IMR-90 (cell line): Measurements from ENCODE around the gene RTCB. TPM values are rescaled to one million over a fixed set of nuclear protein-coding genes. Genes with fewer than 3 reads are reported as not detected.

Experiments used
- ATAC-seq: fragments of 200-7000 bp; cut with Tn5 transposase; 2 replicates; pipeline ENCODE4 v1.9.1; 2020; ENCODE audit warnings: low read depth, mild to moderate bottlenecking, moderate library complexity
- BruUV-seq: library from RNA; stranded (reverse); fragments of 400-500 nt; replicated peaks from 2 replicates; lab custom pipeline; 2021; lab: Mats Ljungman, UMichigan
- CTCF ChIA-PET: fragments of 300-600 bp; formaldehyde crosslinking; extraction: SDS; loops from one replicate; lab custom pipeline; 2021; ENCODE audit warnings: antibody characterized with exemption; lab: Yijun Ruan, JAX
- POLR2A ChIA-PET: fragments of 300-600 bp; sonication (Branson Sonifier 250); formaldehyde crosslinking; loops from one replicate; lab custom pipeline; 2022; ENCODE audit warnings: antibody characterized with exemption; ENCODE audit not compliant: unreplicated experiment; lab: Charles Lee
- DNase-seq: peaks from one replicate; pipeline ENCODE4 v3.0.0; 2013
- H2AFZ ChIP-seq: replicated peaks from 2 replicates; pipeline ENCODE3; 2013; ENCODE audit warnings: low read length, mild to moderate bottlenecking; ENCODE audit not compliant: poor library complexity
- H2AK5ac ChIP-seq: 2 replicates; pipeline ENCODE4 v1.6.1; 2013; ENCODE audit warnings: low read depth, low read length, inconsistent platforms
- H2AK9ac ChIP-seq: replicated peaks from 2 replicates; pipeline ENCODE3; 2013; ENCODE audit warnings: mild to moderate bottlenecking, low read depth, low read length, moderate library complexity; ENCODE audit not compliant: poor library complexity
- H2BK120ac ChIP-seq: 2 replicates; pipeline ENCODE4 v1.6.1; 2013; ENCODE audit warnings: low read depth, low read length, inconsistent platforms
- H2BK15ac ChIP-seq: 3 replicates; pipeline ENCODE4 v1.6.1; 2013; ENCODE audit warnings: low read depth, low read length, inconsistent platforms
- H2BK20ac ChIP-seq: 2 replicates; pipeline ENCODE4 v1.6.1; 2013; ENCODE audit warnings: low read depth, mild to moderate bottlenecking, inconsistent platforms, low read length, moderate library complexity
- H2BK5ac ChIP-seq: 2 replicates; pipeline ENCODE4 v1.6.1; 2013; ENCODE audit warnings: mild to moderate bottlenecking, low read depth, low read length, inconsistent platforms; ENCODE audit not compliant: poor library complexity, severe bottlenecking
- H3K14ac ChIP-seq: replicated peaks from 2 replicates; pipeline ENCODE4 v1.6.1; 2013; ENCODE audit warnings: low read depth, low read length, inconsistent platforms
- H3K18ac ChIP-seq: 2 replicates; pipeline ENCODE4 v1.6.1; 2013; ENCODE audit warnings: low read depth, low read length, control low read depth
- H3K23ac ChIP-seq: 2 replicates; pipeline ENCODE4 v1.6.1; 2013; ENCODE audit warnings: low read depth, low read length, inconsistent platforms
- H3K27ac ChIP-seq: 2 replicates; pipeline ENCODE4 v1.5.1; 2013; ENCODE audit warnings: mild to moderate bottlenecking, control low read depth, low read length; ENCODE audit not compliant: insufficient read depth
- H3K27me3 ChIP-seq: 2 replicates; pipeline ENCODE4 v1.6.1; 2013; ENCODE audit warnings: low read length; ENCODE audit not compliant: control insufficient read depth, insufficient read depth
- H3K36me3 ChIP-seq: 2 replicates; pipeline ENCODE4 v1.6.1; 2013; ENCODE audit warnings: low read length, mixed read lengths; ENCODE audit not compliant: control insufficient read depth, insufficient read depth
- H3K4ac ChIP-seq: 2 replicates; pipeline ENCODE4 v1.6.1; 2013; ENCODE audit warnings: low read depth, low read length, inconsistent platforms
- H3K4me1 ChIP-seq: 2 replicates; pipeline ENCODE4 v1.6.1; 2013; ENCODE audit warnings: low read length, mixed read lengths; ENCODE audit not compliant: control insufficient read depth, insufficient read depth
- H3K4me2 ChIP-seq: 2 replicates; pipeline ENCODE4 v1.6.1; 2013; ENCODE audit warnings: low read depth, mild to moderate bottlenecking, control low read depth, low read length, moderate library complexity
- H3K4me3 ChIP-seq: 2 replicates; pipeline ENCODE4 v1.5.1; 2013; ENCODE audit warnings: low read depth, mild to moderate bottlenecking, control low read depth, low read length, moderate library complexity; ENCODE audit not compliant: insufficient read depth
- H3K56ac ChIP-seq: 2 replicates; pipeline ENCODE4 v1.6.1; 2013; ENCODE audit warnings: low read length, inconsistent platforms; ENCODE audit not compliant: insufficient read depth; ENCODE audit errors: extremely low read depth
- H3K79me1 ChIP-seq, 2 experiments: 2 replicates each; pipeline ENCODE4 v1.6.1; 2013; ENCODE audit warnings: low read length in 2 of 2, inconsistent platforms in 1 of 2, low read depth in 1 of 2
- H3K9ac ChIP-seq: 2 replicates; pipeline ENCODE4 v1.6.1; 2013; ENCODE audit warnings: low read depth, low read length, control low read depth
- H3K9me1 ChIP-seq: 2 replicates; pipeline ENCODE4 v1.6.1; 2013; ENCODE audit warnings: low read length, inconsistent platforms; ENCODE audit not compliant: insufficient read depth
- H3K9me3 ChIP-seq: 2 replicates; pipeline ENCODE4 v1.6.1; 2013; ENCODE audit warnings: low read length; ENCODE audit not compliant: control insufficient read depth, insufficient read depth
- H4K20me1 ChIP-seq: 2 replicates; pipeline ENCODE4 v1.6.1; 2013; ENCODE audit warnings: low read length, inconsistent platforms; ENCODE audit not compliant: insufficient read depth
- H4K5ac ChIP-seq: 2 replicates; pipeline ENCODE4 v1.6.1; 2013; ENCODE audit warnings: mild to moderate bottlenecking, low read depth, low read length, control low read depth
- H4K8ac ChIP-seq, 2 experiments: 2 replicates each; pipeline ENCODE4 v1.6.1; 2013; ENCODE audit warnings: low read depth in 2 of 2, low read length in 2 of 2, control low read depth in 1 of 2, inconsistent platforms in 1 of 2
- H4K91ac ChIP-seq: 2 replicates; pipeline ENCODE4 v1.6.1; 2013; ENCODE audit warnings: low read depth, low read length, inconsistent platforms; ENCODE audit not compliant: insufficient read depth
- BHLHE40 ChIP-seq: fragments of 150-350 bp; IDR thresholded peaks from 2 replicates; pipeline ENCODE4 v1.6.1; 2016; ENCODE audit warnings: mild to moderate bottlenecking, low read depth, low read length
- CEBPB ChIP-seq: IDR thresholded peaks from 2 replicates; pipeline ENCODE4 v1.6.1; 2012; ENCODE audit warnings: low read depth, low read length, improper control_type of control experiment
- FOS ChIP-seq: fragments of 150-350 bp; IDR thresholded peaks from 2 replicates; pipeline ENCODE4 v1.6.1; 2016; ENCODE audit warnings: low read depth, low read length
- MAZ ChIP-seq: IDR thresholded peaks from 2 replicates; pipeline ENCODE4 v1.6.1; 2012; ENCODE audit warnings: low read depth, mild to moderate bottlenecking, low read length, improper control_type of control experiment, moderate library complexity, borderline replicate concordance
- MXI1 ChIP-seq: IDR thresholded peaks from 2 replicates; pipeline ENCODE4 v1.6.1; 2012; ENCODE audit warnings: low read depth, mild to moderate bottlenecking, low read length, moderate library complexity, borderline replicate concordance
- POLR2A ChIP-seq: IDR thresholded peaks from 2 replicates; pipeline ENCODE4 v1.6.1; 2012; ENCODE audit warnings: mild to moderate bottlenecking, low read depth, low read length
- RFX5 ChIP-seq: IDR thresholded peaks from 2 replicates; pipeline ENCODE4 v1.8.0; 2012; ENCODE audit warnings: low read depth, mild to moderate bottlenecking, low read length, moderate library complexity
- WGBS, 2 experiments: methylation state at CpG; one replicate each; pipeline versions ENCODE4 v1.1.5 to v1.1.7; 2013; ENCODE audit warnings: missing lambda C conversion rate in 2 of 2; ENCODE audit not compliant: insufficient read length in 1 of 2; ENCODE audit errors: extremely low coverage in 2 of 2; 5-methylcytosine and 5-hydroxymethylcytosine counted together
- dilution Hi-C: fragments of 300-500 bp; cut with HindIII; formaldehyde crosslinking; loops from one replicate; pipeline ENCODE4 v1.14.3; 2018; ENCODE audit warnings: low sequenced_read_pairs; ENCODE audit not compliant: unreplicated experiment
- in situ Hi-C: fragments of 300-500 bp; cut with MboI; formaldehyde crosslinking; loops from 3 replicates; pipeline ENCODE4 v1.14.3; 2019; ENCODE audit warnings: low sequenced_read_pairs, inconsistent platforms, mixed read lengths
- intact Hi-C: fragments of 100-400 bp; cut with micrococcal nuclease; formaldehyde crosslinking; loops from 2 replicates; pipeline ENCODE4 v1.10.0; 2022
- polyA plus RNA-seq, 3 experiments: library from polyadenylated mRNA; depleted of rRNA; stranded (reverse); fragments of >200 nt; gene quantifications; 2 replicates each; pipeline ENCODE4 v1.2.3, GENCODE V29; 2012; ENCODE audit warnings: low replicate concordance in 1 of 3
- total RNA-seq: library from RNA; depleted of rRNA; stranded (reverse); fragments of >200 nt; gene quantifications from 2 replicates; pipeline ENCODE4 v1.2.3, GENCODE V29; 2012
- TF ChIP-seq, protein P1 (sequence below): fragments of 150-350 bp; IDR thresholded peaks from 2 replicates; pipeline ENCODE4 v1.6.1; 2016; ENCODE audit warnings: low read depth, mild to moderate bottlenecking, low read length, moderate library complexity, borderline replicate concordance
- TF ChIP-seq, protein P2 (sequence below): fragments of 150-350 bp; IDR thresholded peaks from 2 replicates; pipeline ENCODE4 v1.6.1; 2017; ENCODE audit warnings: mild to moderate bottlenecking, antibody characterized with exemption, low read length, low read depth

Gene RTCB
- total and polyA plus RNA-seq, 2 of the 4 experiments (the other 2 are of a cell fraction), result 115 to 213 TPM

DNA sequence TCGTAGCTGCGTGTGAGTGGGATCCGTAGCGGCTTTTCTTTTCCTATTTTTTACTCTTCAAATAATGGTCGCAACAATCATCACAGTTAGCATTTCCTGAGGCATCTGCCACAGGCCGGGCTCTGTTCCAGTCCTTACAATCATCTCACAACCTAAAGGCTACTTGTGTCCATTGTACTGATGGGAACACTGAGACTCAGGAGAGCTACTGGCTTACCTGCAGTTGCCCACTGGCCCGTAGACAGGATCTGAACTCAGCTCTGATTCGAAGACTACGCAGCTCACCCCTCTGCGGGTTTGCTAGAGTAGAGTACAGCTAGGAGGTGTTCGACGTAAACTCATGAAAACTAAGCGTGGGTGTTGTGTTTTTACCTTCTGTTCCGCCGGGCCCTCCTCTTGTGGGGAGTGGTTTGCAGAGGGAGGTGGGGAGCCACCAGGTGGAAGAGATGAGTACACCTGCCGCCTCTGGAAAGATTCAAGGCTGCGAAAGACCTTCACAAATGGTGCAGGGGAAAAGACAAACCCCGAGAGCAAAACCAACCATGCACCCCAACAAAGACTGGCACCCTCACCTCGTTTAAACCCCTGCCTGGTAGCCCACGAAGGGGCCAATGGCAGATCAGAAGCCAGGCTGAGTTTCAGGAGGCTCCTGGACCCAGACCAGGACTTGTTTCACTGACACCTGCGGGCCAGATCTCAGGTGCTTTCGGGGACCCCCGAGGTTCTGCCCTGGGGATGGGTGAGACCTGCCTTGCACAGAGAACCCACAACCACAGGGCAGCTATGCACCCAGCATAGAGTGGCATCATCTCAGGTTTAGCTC lies 72.6 kb downstream of the RTCB start:
- intact Hi-C loops (no loop called here), in situ Hi-C loops (no loop called here)
- no peak overlapping the region for H2AFZ ChIP-seq

More for the DNA sequence above, 72.6 kb downstream of the RTCB start:
- H3K4ac ChIP-seq, result no peak overlapping the region
- H3K79me1 ChIP-seq, result no peaks in the 10 kb centered on the region
- H3K27ac ChIP-seq, result no peak overlapping the region
- peaks cover 17% of the 10 kb centered on the region for H3K27me3 ChIP-seq
- H3K4me3 ChIP-seq, result no peak overlapping the region
- no peak overlapping the region for H3K14ac ChIP-seq
- H3K4me1 ChIP-seq, result no peaks in the 10 kb centered on the region
- no peak overlapping the region for H2BK20ac ChIP-seq
- no peaks in the 10 kb centered on the region for H3K9me3 ChIP-seq
- no peak overlapping the region for H3K18ac ChIP-seq
- no peak overlapping the region for H3K9ac ChIP-seq
- BruUV-seq, result no TSS peak
- no peak overlapping the region for H2BK120ac ChIP-seq
- H3K36me3 ChIP-seq, result no peaks in the 10 kb centered on the region
- H4K20me1 ChIP-seq, result no peaks in the 10 kb centered on the region
- no peak overlapping the region for H3K56ac ChIP-seq
- H4K8ac ChIP-seq, result no peak overlapping the region
- no peak overlapping the region for H2BK15ac ChIP-seq
- no peak overlapping the region for H3K4me2 ChIP-seq
- TF ChIP-seq, protein P1, sequence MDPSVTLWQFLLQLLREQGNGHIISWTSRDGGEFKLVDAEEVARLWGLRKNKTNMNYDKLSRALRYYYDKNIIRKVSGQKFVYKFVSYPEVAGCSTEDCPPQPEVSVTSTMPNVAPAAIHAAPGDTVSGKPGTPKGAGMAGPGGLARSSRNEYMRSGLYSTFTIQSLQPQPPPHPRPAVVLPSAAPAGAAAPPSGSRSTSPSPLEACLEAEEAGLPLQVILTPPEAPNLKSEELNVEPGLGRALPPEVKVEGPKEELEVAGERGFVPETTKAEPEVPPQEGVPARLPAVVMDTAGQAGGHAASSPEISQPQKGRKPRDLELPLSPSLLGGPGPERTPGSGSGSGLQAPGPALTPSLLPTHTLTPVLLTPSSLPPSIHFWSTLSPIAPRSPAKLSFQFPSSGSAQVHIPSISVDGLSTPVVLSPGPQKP, result no peak
- TF ChIP-seq CEBPB, result no peak
- no peak for TF ChIP-seq MAZ
- TF ChIP-seq POLR2A, result no peak
- no peak for TF ChIP-seq FOS
- no peak for TF ChIP-seq RFX5
- TF ChIP-seq BHLHE40, result no peak
- TF ChIP-seq, protein P2, sequence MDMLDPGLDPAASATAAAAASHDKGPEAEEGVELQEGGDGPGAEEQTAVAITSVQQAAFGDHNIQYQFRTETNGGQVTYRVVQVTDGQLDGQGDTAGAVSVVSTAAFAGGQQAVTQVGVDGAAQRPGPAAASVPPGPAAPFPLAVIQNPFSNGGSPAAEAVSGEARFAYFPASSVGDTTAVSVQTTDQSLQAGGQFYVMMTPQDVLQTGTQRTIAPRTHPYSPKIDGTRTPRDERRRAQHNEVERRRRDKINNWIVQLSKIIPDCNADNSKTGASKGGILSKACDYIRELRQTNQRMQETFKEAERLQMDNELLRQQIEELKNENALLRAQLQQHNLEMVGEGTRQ, result no peak
- TF ChIP-seq MXI1, result no peak
- no peak overlapping the region for H4K91ac ChIP-seq
- no peak overlapping the region for H2BK5ac ChIP-seq
- no peak overlapping the region for H2AK9ac ChIP-seq
- H2AK5ac ChIP-seq, result no peak overlapping the region
- ChIA-PET CTCF (no interaction called here), POLR2A (no interaction called here)
- DNase-seq, result no peak
- H4K5ac ChIP-seq, result no peak overlapping the region
- no peak for ATAC-seq
- H3K9me1 ChIP-seq, result no peaks in the 10 kb centered on the region
- WGBS, 2 experiments, result 67% methylated on average over 1 of the region's 23 CpGs; no CpG with 5 or more reads in 1 of the 2 experiments
- dilution Hi-C loops, result no loop called here
- no peak overlapping the region for H3K23ac ChIP-seq
